Neural progenitor cell (in vitro differentiated cells): ENCODE data around the gene CRELD1.

Source experiments
- EZH2 ChIP-seq: fragments of 200-600 bp; sonication (generic); IDR thresholded peaks from 2 replicates; pipeline ENCODE4 v1.6.1; 2017; ENCODE audit warnings: antibody characterized with exemption, mild to moderate bottlenecking, moderate library complexity
- TF ChIP-seq, protein P1 (sequence below): fragments of 200-600 bp; sonication (generic); IDR thresholded peaks from 2 replicates; pipeline ENCODE4 v1.5.1; 2017; ENCODE audit warnings: antibody characterized with exemption, mild to moderate bottlenecking

DNA sequence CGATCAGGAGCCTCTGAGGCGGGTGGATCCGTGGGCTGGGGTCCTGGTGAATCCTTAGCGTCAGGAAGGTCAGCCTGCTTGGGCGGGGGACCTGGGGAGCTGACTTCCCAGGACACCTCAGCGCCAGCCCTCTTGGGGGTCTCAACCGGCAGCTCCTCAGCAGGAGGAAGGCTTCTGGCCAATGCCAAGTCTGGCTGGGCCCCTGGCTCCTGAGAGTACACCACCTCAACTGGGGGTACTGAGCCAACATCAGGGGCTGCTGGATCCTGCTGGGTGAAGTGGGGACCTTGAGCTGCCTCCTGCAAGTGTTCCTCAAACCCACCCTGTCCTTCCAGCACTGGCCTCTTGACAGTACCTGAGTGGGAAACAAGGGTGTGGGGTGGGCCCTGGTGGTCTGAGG, 15.5 kb downstream of the CRELD1 start:
- TF ChIP-seq, protein P1, sequence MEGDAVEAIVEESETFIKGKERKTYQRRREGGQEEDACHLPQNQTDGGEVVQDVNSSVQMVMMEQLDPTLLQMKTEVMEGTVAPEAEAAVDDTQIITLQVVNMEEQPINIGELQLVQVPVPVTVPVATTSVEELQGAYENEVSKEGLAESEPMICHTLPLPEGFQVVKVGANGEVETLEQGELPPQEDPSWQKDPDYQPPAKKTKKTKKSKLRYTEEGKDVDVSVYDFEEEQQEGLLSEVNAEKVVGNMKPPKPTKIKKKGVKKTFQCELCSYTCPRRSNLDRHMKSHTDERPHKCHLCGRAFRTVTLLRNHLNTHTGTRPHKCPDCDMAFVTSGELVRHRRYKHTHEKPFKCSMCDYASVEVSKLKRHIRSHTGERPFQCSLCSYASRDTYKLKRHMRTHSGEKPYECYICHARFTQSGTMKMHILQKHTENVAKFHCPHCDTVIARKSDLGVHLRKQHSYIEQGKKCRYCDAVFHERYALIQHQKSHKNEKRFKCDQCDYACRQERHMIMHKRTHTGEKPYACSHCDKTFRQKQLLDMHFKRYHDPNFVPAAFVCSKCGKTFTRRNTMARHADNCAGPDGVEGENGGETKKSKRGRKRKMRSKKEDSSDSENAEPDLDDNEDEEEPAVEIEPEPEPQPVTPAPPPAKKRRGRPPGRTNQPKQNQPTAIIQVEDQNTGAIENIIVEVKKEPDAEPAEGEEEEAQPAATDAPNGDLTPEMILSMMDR, result no peak
- no peak for TF ChIP-seq EZH2
